Astrocyte (in vitro differentiated cells and primary cell): ENCODE results near the gene UVRAG.

Source experiments
- CTCF ChIP-seq: IDR thresholded peaks from 2 replicates; pipeline ENCODE4 v1.5.1; 2011; ENCODE audit warnings: low read depth, mild to moderate bottlenecking, inconsistent platforms, low read length, moderate library complexity; ENCODE audit not compliant: insufficient read depth
- EZH2 ChIP-seq: IDR thresholded peaks from 2 replicates; pipeline ENCODE4 v1.6.1; 2012; ENCODE audit warnings: mild to moderate bottlenecking, low read length, inconsistent platforms; ENCODE audit not compliant: insufficient read depth

GRCh38 chr11:75859614-75860013 lies 44.6 kb downstream of the UVRAG start:
- TF ChIP-seq CTCF = no peak
- no peak for TF ChIP-seq EZH2
